ENCODE measurements around the gene PDCD11. TPM values are rescaled to one million over a fixed set of nuclear protein-coding genes. Genes with fewer than 3 reads are reported as not detected.

PDCD11 gene
- total and polyA plus RNA-seq, 2 of the 8 experiments (the other 6 are each of a cell fraction or from before 2014, with no cell fraction given) = 18.1 to 79.1 TPM

DNA sequence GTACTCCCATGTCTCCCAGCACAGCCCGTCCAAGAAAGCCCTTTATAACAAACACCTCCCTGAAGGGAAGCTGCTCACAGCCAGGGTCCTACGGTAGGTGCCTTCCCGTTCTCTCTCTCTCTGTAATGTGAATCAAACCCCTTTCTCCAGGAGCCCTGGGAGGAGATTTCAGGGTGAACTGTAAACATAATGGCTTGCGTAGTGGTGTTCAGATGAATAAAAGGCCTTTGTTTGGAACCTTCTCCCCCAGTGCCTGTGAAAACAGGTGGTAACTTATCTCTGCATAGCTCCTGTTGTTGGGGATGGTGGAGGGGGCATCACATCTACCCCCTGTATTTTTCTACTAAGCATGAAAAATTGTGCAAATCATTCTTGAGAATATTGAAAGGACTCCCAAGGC, 43.4 kb downstream of the PDCD11 start (continued):
- TF ChIP-seq, protein P1, sequence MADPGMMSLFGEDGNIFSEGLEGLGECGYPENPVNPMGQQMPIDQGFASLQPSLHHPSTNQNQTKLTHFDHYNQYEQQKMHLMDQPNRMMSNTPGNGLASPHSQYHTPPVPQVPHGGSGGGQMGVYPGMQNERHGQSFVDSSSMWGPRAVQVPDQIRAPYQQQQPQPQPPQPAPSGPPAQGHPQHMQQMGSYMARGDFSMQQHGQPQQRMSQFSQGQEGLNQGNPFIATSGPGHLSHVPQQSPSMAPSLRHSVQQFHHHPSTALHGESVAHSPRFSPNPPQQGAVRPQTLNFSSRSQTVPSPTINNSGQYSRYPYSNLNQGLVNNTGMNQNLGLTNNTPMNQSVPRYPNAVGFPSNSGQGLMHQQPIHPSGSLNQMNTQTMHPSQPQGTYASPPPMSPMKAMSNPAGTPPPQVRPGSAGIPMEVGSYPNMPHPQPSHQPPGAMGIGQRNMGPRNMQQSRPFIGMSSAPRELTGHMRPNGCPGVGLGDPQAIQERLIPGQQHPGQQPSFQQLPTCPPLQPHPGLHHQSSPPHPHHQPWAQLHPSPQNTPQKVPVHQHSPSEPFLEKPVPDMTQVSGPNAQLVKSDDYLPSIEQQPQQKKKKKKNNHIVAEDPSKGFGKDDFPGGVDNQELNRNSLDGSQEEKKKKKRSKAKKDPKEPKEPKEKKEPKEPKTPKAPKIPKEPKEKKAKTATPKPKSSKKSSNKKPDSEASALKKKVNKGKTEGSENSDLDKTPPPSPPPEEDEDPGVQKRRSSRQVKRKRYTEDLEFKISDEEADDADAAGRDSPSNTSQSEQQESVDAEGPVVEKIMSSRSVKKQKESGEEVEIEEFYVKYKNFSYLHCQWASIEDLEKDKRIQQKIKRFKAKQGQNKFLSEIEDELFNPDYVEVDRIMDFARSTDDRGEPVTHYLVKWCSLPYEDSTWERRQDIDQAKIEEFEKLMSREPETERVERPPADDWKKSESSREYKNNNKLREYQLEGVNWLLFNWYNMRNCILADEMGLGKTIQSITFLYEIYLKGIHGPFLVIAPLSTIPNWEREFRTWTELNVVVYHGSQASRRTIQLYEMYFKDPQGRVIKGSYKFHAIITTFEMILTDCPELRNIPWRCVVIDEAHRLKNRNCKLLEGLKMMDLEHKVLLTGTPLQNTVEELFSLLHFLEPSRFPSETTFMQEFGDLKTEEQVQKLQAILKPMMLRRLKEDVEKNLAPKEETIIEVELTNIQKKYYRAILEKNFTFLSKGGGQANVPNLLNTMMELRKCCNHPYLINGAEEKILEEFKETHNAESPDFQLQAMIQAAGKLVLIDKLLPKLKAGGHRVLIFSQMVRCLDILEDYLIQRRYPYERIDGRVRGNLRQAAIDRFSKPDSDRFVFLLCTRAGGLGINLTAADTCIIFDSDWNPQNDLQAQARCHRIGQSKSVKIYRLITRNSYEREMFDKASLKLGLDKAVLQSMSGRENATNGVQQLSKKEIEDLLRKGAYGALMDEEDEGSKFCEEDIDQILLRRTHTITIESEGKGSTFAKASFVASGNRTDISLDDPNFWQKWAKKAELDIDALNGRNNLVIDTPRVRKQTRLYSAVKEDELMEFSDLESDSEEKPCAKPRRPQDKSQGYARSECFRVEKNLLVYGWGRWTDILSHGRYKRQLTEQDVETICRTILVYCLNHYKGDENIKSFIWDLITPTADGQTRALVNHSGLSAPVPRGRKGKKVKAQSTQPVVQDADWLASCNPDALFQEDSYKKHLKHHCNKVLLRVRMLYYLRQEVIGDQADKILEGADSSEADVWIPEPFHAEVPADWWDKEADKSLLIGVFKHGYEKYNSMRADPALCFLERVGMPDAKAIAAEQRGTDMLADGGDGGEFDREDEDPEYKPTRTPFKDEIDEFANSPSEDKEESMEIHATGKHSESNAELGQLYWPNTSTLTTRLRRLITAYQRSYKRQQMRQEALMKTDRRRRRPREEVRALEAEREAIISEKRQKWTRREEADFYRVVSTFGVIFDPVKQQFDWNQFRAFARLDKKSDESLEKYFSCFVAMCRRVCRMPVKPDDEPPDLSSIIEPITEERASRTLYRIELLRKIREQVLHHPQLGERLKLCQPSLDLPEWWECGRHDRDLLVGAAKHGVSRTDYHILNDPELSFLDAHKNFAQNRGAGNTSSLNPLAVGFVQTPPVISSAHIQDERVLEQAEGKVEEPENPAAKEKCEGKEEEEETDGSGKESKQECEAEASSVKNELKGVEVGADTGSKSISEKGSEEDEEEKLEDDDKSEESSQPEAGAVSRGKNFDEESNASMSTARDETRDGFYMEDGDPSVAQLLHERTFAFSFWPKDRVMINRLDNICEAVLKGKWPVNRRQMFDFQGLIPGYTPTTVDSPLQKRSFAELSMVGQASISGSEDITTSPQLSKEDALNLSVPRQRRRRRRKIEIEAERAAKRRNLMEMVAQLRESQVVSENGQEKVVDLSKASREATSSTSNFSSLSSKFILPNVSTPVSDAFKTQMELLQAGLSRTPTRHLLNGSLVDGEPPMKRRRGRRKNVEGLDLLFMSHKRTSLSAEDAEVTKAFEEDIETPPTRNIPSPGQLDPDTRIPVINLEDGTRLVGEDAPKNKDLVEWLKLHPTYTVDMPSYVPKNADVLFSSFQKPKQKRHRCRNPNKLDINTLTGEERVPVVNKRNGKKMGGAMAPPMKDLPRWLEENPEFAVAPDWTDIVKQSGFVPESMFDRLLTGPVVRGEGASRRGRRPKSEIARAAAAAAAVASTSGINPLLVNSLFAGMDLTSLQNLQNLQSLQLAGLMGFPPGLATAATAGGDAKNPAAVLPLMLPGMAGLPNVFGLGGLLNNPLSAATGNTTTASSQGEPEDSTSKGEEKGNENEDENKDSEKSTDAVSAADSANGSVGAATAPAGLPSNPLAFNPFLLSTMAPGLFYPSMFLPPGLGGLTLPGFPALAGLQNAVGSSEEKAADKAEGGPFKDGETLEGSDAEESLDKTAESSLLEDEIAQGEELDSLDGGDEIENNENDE (IDR thresholded peaks at IDR 0.05; ENCODE audit: insufficient replicate concordance, low read length) = no peak
- no peak for TF ChIP-seq EP300 (IDR thresholded peaks at IDR 0.05; ENCODE audit: borderline replicate concordance in 1 of 2, low read depth in 2 of 2, low read length in 2 of 2)
- TF ChIP-seq CREB1 (IDR thresholded peaks at IDR 0.05) = no peak
- no peak for TF ChIP-seq GABPA (IDR thresholded peaks at IDR 0.05; ENCODE audit: borderline replicate concordance, insufficient read depth, low read length)
- no peak for TF ChIP-seq POLR2AphosphoS5 (IDR thresholded peaks at IDR 0.05; ENCODE audit: low read depth, low read length)
- TF ChIP-seq, protein P2, sequence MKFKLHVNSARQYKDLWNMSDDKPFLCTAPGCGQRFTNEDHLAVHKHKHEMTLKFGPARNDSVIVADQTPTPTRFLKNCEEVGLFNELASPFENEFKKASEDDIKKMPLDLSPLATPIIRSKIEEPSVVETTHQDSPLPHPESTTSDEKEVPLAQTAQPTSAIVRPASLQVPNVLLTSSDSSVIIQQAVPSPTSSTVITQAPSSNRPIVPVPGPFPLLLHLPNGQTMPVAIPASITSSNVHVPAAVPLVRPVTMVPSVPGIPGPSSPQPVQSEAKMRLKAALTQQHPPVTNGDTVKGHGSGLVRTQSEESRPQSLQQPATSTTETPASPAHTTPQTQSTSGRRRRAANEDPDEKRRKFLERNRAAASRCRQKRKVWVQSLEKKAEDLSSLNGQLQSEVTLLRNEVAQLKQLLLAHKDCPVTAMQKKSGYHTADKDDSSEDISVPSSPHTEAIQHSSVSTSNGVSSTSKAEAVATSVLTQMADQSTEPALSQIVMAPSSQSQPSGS (IDR thresholded peaks at IDR 0.05; ENCODE audit: low read length) = no peak
- no peak for TF ChIP-seq SIX5 (IDR thresholded peaks at IDR 0.05; ENCODE audit: low read depth, low read length)
- no peak for TF ChIP-seq POLR2A (IDR thresholded peaks at IDR 0.05; ENCODE audit: control extremely low read depth in 1 of 2, low read depth in 2 of 2, low read length in 2 of 2)
